Measurements from ENCODE around the gene ELOVL6.

GRCh38 chr4:110020646-110021443 is 177.6 kb downstream of the ELOVL6 start:
- TF ChIP-seq CTCF (IDR thresholded peaks at IDR 0.05; ENCODE audit: poor library complexity) (no peak), EZH2 (IDR thresholded peaks at IDR 0.05; ENCODE audit: borderline replicate concordance) (no peak), EZH2phosphoT487 (IDR thresholded peaks at IDR 0.05; ENCODE audit: low read depth, severe bottlenecking, unreplicated experiment) (no peak)

Data from hepatocyte (in vitro differentiated cells).